Left lung (tissue), 10 donors: ENCODE results near the gene CAMTA1. TPM values are rescaled to one million over a fixed set of nuclear protein-coding genes. Genes with fewer than 3 reads are reported as not detected.

Experiments used
- ATAC-seq: fragments of 200-7000 bp; cut with Tn5 transposase; one replicate; pipeline ENCODE4 v1.9.1; 2020; ENCODE audit warnings: moderate library complexity
- DNase-seq, 4 donors: peaks; one replicate each; pipeline ENCODE4 v3.0.0-alpha.2; 2013 to 2020
- H3K27ac ChIP-seq, 2 donors: fragments of 200-600 bp; sonication (generic) in 1 of 2; one replicate each; pipeline versions ENCODE4 v1.5.0 to v1.8.0; 2020 to 2021
- H3K27me3 ChIP-seq, 2 donors: fragments of 200-600 bp; sonication (generic) in 1 of 2; one replicate each; pipeline versions ENCODE4 v1.5.0 to v1.8.0; 2020 to 2021
- H3K36me3 ChIP-seq, 2 donors: fragments of 200-600 bp; sonication (generic) in 1 of 2; one replicate each; pipeline versions ENCODE4 v1.5.0 to v1.8.0; 2020 to 2021
- H3K4me1 ChIP-seq, 2 donors: fragments of 200-600 bp; one replicate each; pipeline ENCODE4 v1.8.0; 2021
- H3K4me3 ChIP-seq, 2 donors: fragments of 200-600 bp; sonication (generic) in 1 of 2; one replicate each; pipeline versions ENCODE4 v1.5.0 to v1.8.0; 2020 to 2021; ENCODE audit warnings: mild to moderate bottlenecking in 1 of 2
- H3K9me3 ChIP-seq, 2 donors: fragments of 200-600 bp; sonication (generic) in 1 of 2; one replicate each; pipeline versions ENCODE4 v1.5.0 to v1.8.0; 2020 to 2021
- CTCF ChIP-seq, 2 donors: fragments of 200-600 bp; sonication (generic) in 1 of 2; IDR thresholded peaks; one replicate each; pipeline versions ENCODE4 v1.5.0 to v1.8.0; 2021; ENCODE audit warnings: antibody characterized with exemption in 2 of 2
- intact Hi-C, 2 donors: fragments of 100-400 bp; cut with DNase I; formaldehyde crosslinking; loops; one replicate each; pipeline versions ENCODE4 v1.11.2 to v1.14.2; 2022
- polyA plus RNA-seq, 6 donors: library from polyadenylated mRNA; unstranded; fragments of 120-200 nt; gene quantifications; one replicate each; pipeline ENCODE4 v1.2.1, GENCODE V29; 2013; ENCODE audit not compliant: insufficient read length in 6 of 6
- total RNA-seq, 2 donors: library from RNA; stranded (reverse); fragmentation: NEBNext Ultra II Directional; extraction: Animal tissue kit (Norgen Biotek cat#: 25700); gene quantifications; one replicate each; pipeline ENCODE4 v1.2.1, GENCODE V29; 2021
- donor health status: DM: no; HTN: yes; CAD: no.
- donor health status: DM: no; HTN: no; CAD: no.

Gene CAMTA1
- total and polyA plus RNA-seq, 8 donors = 42.7 to 69.1 (median 49.4) TPM

- Histone ChIP-seq H3K36me3 (no peaks in the 10 kb centered on the region), H3K4me3 (no peak overlapping the region), H3K4me1 (no peaks in the 10 kb centered on the region), H3K9me3 (peaks cover 0 to 6% of the 10 kb centered on the region in 2 donors), H3K27ac (no peak overlapping the region), H3K27me3 (no peaks in the 10 kb centered on the region)
- ATAC-seq (no peak), DNase-seq (no peak)
- TF ChIP-seq CTCF (IDR thresholded peaks at IDR 0.05) = no peak
- intact Hi-C loops = no loop called here
Measured at GRCh38 chr1:7185721-7186120, 400.5 kb downstream of the CAMTA1 start.

- H3K4me1 ChIP-seq = no peaks in the 10 kb centered on the region
- DNase-seq (no peak), ATAC-seq (no peak)
- H3K36me3 ChIP-seq = no peaks in the 10 kb centered on the region
- TF ChIP-seq CTCF (IDR thresholded peaks at IDR 0.05) = no peak
- no peaks in the 10 kb centered on the region for H3K27me3 ChIP-seq
- intact Hi-C loops = no loop called here
- no peak overlapping the region for H3K27ac ChIP-seq
- H3K9me3 ChIP-seq = no peaks in the 10 kb centered on the region
- no peak overlapping the region for H3K4me3 ChIP-seq
Measured at GRCh38 chr1:7186382-7187111, 401.3 kb downstream of the CAMTA1 start.

- intact Hi-C loops = no loop called here
- no peak for TF ChIP-seq CTCF (IDR thresholded peaks at IDR 0.05)
- Histone ChIP-seq H3K9me3 (no peaks in the 10 kb centered on the region), H3K27ac (no peak overlapping the region), H3K27me3 (no peaks in the 10 kb centered on the region), H3K4me1 (no peaks in the 10 kb centered on the region), H3K4me3 (no peak overlapping the region), H3K36me3 (no peaks in the 10 kb centered on the region)
- no peak for DNase-seq
- ATAC-seq = no peak
Measured at GRCh38 chr1:7187112-7187493, 401.8 kb downstream of the CAMTA1 start.

GRCh38 chr1:7190261-7190660, 405.0 kb downstream of the CAMTA1 start:
- no peak for ATAC-seq
- DNase-seq = no peak
- H3K4me3 ChIP-seq = no peak overlapping the region
- H3K27me3 ChIP-seq = no peaks in the 10 kb centered on the region
- no peak for TF ChIP-seq CTCF (IDR thresholded peaks at IDR 0.05)
- H3K27ac ChIP-seq = no peak overlapping the region
- no peaks in the 10 kb centered on the region for H3K9me3 ChIP-seq
- H3K36me3 ChIP-seq = no peaks in the 10 kb centered on the region
- H3K4me1 ChIP-seq = no peaks in the 10 kb centered on the region
- intact Hi-C loops = no loop called here

- intact Hi-C loops = no loop called here
- H3K36me3 ChIP-seq = no peaks in the 10 kb centered on the region
- TF ChIP-seq CTCF (IDR thresholded peaks at IDR 0.05) = no peak
- no peak overlapping the region for H3K27ac ChIP-seq
- ATAC-seq (no peak), DNase-seq (no peak)
- no peaks in the 10 kb centered on the region for H3K9me3 ChIP-seq
- no peaks in the 10 kb centered on the region for H3K4me1 ChIP-seq
- no peak overlapping the region for H3K4me3 ChIP-seq
- no peaks in the 10 kb centered on the region for H3K27me3 ChIP-seq
Measured at GRCh38 chr1:7192453-7192852, 407.2 kb downstream of the CAMTA1 start.
